AG10803 (cell line): Measurements from ENCODE around the gene PAPPA.

Experiments
- DNase-seq: peaks from one replicate; pipeline ENCODE4 v3.0.0; 2010; ENCODE audit warnings: low read depth
- H3K4me3 ChIP-seq: 2 replicates; pipeline ENCODE4 v1.5.1; 2011; ENCODE audit warnings: mild to moderate bottlenecking, low read length, control low read depth
- TF ChIP-seq, protein P1 (sequence below): conservative IDR thresholded peaks from 2 replicates; pipeline ENCODE4 v1.5.1; 2011; ENCODE audit warnings: mild to moderate bottlenecking, low read length, control low read depth, inconsistent platforms

PAPPA gene, protein sequence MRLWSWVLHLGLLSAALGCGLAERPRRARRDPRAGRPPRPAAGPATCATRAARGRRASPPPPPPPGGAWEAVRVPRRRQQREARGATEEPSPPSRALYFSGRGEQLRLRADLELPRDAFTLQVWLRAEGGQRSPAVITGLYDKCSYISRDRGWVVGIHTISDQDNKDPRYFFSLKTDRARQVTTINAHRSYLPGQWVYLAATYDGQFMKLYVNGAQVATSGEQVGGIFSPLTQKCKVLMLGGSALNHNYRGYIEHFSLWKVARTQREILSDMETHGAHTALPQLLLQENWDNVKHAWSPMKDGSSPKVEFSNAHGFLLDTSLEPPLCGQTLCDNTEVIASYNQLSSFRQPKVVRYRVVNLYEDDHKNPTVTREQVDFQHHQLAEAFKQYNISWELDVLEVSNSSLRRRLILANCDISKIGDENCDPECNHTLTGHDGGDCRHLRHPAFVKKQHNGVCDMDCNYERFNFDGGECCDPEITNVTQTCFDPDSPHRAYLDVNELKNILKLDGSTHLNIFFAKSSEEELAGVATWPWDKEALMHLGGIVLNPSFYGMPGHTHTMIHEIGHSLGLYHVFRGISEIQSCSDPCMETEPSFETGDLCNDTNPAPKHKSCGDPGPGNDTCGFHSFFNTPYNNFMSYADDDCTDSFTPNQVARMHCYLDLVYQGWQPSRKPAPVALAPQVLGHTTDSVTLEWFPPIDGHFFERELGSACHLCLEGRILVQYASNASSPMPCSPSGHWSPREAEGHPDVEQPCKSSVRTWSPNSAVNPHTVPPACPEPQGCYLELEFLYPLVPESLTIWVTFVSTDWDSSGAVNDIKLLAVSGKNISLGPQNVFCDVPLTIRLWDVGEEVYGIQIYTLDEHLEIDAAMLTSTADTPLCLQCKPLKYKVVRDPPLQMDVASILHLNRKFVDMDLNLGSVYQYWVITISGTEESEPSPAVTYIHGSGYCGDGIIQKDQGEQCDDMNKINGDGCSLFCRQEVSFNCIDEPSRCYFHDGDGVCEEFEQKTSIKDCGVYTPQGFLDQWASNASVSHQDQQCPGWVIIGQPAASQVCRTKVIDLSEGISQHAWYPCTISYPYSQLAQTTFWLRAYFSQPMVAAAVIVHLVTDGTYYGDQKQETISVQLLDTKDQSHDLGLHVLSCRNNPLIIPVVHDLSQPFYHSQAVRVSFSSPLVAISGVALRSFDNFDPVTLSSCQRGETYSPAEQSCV (N-terminal part only)

DNA sequence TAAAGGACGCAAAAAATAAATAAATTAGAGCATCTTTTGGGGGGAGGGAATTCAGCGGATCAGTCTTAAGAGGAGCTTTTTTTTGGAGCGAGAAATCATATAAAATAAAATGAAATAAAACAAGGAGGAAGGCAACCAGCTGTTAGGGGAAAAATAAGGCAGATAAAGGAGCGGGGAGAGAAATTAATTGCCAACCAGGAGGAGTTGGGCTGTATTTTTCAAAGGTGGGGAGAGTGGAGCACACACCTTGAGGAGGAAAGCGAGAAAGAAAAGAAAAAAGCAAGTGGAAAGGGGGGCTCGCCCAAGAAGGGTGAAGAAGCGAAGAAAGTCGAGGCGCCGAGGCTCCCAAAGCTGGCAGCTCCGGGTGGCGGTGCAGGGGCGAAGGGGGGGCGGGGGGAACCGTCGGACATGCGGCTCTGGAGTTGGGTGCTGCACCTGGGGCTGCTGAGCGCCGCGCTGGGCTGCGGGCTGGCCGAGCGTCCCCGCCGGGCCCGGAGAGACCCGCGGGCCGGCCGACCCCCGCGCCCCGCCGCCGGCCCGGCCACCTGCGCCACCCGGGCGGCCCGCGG, at the start of gene PAPPA:
Gene PAPPA, plus strand, starts transcription at position 27 of the 569 bp plus-strand sequence. Its CDS starts 382 bp downstream, at position 409.
- DNase-seq: no peak
- TF ChIP-seq, protein P1, sequence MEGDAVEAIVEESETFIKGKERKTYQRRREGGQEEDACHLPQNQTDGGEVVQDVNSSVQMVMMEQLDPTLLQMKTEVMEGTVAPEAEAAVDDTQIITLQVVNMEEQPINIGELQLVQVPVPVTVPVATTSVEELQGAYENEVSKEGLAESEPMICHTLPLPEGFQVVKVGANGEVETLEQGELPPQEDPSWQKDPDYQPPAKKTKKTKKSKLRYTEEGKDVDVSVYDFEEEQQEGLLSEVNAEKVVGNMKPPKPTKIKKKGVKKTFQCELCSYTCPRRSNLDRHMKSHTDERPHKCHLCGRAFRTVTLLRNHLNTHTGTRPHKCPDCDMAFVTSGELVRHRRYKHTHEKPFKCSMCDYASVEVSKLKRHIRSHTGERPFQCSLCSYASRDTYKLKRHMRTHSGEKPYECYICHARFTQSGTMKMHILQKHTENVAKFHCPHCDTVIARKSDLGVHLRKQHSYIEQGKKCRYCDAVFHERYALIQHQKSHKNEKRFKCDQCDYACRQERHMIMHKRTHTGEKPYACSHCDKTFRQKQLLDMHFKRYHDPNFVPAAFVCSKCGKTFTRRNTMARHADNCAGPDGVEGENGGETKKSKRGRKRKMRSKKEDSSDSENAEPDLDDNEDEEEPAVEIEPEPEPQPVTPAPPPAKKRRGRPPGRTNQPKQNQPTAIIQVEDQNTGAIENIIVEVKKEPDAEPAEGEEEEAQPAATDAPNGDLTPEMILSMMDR: no peak
- H3K4me3 ChIP-seq: peak within 1 kb of the TSS; percentile 93

DNA sequence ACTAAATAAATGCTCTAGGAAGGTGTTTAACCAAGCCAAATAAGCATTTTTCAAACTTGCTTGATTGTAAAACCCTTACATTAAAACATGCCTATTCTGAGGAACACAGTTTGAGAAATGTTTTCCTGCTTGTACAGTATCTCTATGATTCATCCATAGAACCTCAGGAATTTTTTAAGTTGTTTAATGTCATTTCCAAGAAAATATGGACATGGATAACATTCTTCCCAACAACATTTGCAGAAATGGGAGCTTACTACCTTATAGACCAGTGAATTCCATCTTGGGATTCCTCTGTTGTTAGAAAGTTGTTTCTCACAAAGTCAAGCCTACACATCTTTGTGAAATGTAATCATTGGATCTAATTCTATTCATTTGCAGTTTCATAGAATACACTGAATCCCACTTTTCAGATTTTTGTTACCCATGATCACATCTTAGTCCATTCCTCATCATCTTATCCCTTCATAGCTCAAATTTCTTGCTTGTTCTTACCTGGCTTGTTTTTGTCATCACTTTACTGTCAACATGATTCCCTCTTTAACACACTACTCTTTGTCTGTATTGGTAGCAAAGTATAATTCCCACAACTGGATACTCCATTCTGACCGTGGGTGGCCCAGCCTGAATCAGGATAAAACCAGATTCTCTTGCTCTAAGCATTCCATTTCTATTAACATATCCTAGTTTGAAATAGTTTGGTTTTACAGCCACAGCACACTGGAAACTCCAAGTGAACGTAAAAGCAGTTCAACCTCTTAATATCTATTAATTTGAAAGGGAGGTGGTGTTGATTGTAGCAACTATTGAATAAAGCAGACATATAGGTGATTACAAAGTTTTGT, 49.4 kb upstream of the PAPPA start:
- peak; percentile 44 for DNase-seq

DNA sequence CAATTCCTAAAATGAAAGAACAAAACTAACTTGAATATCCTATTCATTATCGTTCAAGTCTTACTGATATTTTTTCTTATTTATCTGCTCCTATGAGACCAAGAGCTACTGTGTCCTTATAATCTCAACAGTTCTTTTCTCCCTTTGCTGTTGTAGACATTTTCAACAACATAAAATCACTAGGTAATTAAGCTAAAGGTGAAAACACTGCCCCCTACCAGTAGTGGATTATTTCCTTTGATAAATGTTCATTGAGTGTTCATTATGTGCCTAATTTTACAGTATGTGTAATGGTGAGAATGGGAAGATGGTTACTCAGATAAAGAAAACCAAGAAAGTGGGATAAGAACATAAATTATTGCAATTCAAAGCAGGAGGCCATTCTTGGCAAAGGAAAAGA, 41.4 kb upstream of the PAPPA start:
- DNase-seq: no peak
- no peak overlapping the region for H3K4me3 ChIP-seq
- TF ChIP-seq, protein P1: peak; percentile 17; the same call in 1 of the 2 replicates

More for the DNA sequence above, 49.4 kb upstream of the PAPPA start:
- TF ChIP-seq, protein P1: no peak
- no peak overlapping the region for H3K4me3 ChIP-seq

DNA sequence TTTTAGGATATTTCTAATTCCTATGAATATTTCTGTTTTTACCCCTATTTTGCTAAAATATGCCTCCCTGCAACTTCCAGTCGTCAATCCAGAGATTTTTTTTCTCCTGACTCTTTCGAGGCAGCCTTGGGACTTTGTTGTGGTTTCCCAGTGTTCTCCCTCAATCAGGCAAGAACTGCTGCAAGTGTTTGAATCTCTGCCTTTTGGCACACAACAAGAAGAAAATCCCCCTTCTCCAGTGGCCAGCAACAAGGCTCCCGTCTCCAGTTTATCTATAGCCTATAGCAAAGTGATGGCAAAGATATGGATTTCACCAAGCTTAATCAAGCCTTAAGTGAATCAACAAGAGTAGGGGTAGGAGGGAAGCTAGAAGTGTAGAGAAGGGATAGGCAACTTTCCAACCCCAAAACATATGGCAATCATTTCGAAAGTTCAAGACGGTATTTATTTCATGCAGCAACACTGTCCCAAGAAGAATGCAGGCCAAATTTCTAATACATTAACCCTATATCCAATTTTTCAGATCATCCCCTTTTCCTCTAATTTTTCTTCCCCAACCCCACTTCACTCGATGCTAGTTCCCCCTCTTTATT, 37.7 kb upstream of the PAPPA start:
- TF ChIP-seq, protein P1: no peak
- H3K4me3 ChIP-seq: peak overlapping the region; percentile 13
- peak; percentile 90 for DNase-seq

DNA sequence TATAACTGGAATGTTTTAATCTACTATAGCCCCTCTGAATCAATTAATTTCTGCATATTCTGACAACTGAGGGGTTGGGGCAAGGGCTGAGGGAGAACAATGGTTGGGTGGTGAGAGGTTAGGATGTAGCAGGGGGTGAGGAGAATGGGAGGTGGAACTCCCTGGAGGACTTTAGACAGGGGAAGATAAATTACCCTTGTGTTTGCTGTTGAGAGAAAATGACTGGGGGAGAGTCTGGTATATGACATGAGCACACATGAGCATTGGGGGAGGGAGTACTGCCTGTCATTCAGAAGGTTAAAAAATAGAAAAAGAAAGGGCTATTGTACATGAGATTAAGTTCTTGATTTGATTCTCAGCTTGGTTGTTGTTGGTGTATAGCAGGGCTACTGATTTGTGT, 37.2 kb upstream of the PAPPA start:
- H3K4me3 ChIP-seq: no peak overlapping the region
- DNase-seq: no peak
- TF ChIP-seq, protein P1: no peak
